ENCODE data around the gene NKAIN1.

NKAIN1 gene

DNA sequence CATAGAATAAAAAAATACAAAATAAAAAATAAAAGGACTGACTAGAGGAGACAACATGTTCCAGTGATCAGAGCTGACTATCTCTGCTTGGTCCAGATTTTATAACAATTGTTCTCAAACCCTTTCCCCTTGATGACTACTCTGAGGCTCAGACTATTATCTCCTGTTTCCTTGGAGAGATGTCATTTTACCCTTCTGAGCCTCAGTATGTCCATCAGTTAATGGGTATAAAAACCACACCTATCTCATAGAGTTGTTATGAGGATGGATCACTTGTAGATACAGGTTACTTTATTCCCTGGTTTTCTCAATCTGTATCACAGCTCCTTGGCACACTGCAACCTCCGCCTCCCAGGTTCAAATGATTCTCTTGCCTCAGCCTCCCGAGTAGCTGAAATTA is 7.0 kb downstream of the NKAIN1 start:
- DNase-seq, result no peak

DNA sequence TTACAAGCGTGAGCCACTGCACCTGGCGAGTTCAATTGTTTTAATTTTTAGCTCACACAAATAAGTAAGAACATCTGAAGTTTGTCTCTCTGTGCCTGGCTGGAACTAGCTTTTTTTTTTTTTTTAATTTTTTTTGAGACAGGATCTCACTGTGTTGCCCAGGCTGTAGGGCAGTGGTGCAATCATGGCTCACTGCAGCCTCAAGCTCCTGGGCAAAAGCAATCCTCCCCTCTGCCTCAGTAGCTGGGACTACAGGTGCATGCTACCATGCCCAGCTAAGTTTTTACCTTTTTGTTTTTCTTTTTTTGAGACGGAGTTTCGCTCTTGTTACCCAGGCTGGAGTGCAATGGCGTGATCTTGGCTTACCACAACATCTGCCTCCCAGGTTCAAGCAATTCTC is 7.9 kb downstream of the NKAIN1 start:
- DNase-seq, result no peak

DNA sequence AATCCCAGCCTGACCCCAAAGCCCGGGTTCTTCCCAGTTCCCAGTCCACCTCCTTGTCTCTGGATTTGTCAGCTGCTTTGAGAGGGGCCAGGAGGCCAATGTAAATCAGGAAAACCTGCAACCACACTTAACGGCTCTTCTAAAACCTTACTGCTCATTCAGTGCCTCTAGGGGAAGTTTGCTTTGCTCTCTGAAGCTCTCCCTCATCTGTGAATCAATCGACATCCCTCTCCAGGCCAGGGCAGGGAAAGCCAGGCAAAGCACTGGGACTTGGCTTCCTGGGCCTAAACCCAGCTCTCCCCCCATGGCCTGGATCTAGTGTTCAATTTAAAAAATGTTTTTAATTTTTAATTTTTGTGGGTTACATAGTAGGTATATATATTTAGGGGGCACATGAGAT is 9.3 kb downstream of the NKAIN1 start:
- no peak for DNase-seq

DNA sequence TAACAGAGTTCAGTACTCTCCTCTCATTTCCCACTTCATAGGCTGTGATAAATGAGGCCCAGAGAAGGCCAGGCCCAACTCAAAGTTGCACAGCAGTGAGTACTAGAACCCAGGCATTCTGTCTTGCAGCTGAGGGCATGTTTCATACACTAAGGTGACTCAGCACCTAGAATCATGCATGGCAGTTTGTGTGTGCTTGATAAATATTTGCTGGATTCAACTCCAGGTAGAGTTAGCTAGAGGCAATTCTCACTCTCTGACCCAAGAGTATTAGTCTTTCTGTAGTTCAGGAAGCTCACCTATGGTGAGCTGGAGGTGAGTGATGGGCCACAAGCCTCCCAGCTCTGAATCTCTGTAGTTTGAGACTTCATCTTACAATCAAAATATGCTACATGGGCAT is 10.7 kb downstream of the NKAIN1 start:
- no peak for DNase-seq

DNA sequence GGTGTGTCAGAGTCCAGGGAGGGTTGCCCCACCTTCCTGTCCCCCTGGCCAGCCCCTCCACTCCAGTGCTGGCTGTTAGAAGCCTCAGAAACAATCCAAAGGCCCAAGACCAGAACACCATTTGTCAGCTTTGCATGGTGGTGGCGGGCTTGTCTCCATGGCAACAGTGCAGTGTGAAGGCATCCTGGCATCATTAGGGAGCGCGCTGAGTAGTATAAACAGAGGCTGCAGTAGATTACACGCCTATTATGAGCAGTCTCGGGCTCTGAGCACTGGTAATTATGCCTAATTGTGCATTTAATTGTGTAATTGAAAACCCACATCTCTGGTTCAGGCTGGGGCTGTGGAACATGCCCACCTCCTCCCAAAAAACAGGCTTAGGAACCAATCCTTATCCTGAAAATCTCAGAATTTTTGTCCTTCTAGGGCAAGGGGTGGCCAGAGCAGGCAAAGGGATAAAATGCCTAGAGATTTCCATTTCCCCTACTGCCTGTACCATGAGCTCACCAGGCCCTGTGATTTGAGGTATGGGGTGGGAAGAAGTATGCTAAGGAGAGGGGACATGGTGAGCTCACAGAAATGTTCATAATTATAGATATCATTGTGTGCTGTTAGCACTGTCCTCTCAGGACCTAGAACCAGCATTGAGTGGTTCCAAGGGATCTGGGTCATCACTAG is 11.7 kb downstream of the NKAIN1 start:
- DNase-seq, result peak; percentile 42

DNA sequence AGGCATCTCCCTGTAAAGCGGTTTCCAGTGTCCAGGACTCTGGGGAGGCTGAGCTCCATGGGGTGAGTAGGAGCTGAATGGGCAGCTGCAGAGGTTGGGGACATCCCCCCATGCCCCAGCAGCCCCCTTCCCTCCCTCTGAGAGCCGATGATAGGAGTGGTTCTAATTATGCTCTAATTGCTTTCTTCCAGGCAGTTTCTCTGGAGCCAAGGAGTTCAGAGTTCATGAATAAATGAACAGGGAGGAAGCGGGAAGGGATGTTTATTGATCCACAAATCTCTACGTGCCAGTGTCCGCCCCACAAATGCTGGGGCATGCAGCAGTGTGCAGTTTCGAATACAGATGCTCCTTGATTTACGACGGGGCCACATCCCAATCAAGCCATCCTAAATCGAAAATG is 15.6 kb downstream of the NKAIN1 start:
- DNase-seq, result no peak

DNA sequence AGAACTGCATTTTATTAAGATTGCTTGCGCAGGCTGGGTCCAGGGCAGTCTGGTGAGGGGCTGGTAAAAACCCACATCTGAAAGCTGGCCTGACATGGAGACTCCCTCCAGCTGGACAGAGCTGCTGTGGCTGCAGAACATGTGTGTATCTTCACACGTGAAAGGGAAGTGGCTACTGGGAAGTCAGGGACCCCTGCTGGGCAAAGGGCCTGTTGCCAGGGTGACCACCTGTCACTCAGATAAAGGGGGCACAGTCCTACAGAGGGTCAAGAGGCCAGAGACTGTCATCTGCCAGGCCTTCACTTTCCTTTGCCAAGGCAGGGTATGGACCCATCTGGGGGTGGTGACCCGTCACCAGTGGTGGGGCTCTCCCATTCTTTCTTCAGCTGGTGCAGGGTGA is 17.5 kb downstream of the NKAIN1 start:
- DNase-seq, result no peak

DNA sequence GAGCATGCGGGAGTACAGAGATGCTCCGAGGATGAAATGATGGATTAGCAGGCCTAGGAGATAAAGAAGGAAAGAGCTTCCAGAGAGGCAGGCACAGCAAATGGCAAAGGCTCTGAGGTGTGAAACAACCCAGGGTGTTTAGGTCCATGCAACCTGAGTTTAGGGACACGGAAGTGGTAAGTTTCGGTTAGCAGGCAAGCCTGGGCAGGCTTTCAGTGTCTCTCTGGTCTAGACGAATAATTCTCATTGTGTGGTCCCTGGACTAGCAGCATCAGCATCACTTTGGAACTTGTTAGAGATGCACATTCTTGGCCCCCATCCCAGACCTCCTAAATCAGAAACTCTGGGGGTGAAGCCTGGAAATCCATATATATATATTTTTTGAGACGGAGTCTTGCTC is 18.6 kb downstream of the NKAIN1 start:
- no peak for DNase-seq

DNA sequence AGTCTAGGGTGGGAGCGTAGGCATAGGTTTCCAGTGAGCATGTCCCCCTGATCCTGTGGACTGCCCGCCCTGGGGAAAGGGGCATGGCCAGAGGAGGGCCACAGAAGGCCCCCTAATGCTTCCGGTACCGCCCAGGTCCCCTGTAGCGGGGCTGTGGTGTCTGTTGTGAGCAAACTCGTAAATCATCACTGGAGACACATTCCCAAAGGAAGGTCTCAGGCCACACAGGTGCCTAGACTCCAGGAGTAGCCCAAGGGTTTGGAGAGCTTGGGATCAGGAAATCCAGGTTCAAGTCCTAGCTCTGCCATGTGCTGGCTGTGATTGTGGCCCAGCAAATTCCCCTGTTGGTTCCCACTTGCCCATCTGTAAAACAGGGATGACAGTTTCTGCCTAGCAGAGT is 20.2 kb downstream of the NKAIN1 start:
- no peak for DNase-seq

DNA sequence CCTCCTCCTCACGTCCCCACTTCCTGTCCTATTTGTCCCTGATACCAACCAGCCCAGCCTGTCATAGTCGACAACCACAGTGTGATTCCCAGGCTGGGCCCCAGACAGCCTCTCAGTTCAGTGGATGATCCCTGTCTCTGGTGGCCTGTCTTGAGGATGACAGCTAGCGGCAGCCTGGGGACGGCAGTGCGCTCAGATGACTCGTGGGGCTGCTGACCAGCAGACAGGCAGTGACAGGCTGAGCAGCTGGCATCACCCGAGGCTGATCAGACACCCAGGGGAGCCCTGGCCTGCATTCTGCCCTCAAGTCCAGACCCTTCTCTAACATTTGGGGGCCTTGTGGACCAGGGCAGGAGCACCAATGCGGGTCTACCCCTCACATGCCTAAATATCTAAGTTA is 21.0 kb downstream of the NKAIN1 start:
- DNase-seq, result no peak

DNA sequence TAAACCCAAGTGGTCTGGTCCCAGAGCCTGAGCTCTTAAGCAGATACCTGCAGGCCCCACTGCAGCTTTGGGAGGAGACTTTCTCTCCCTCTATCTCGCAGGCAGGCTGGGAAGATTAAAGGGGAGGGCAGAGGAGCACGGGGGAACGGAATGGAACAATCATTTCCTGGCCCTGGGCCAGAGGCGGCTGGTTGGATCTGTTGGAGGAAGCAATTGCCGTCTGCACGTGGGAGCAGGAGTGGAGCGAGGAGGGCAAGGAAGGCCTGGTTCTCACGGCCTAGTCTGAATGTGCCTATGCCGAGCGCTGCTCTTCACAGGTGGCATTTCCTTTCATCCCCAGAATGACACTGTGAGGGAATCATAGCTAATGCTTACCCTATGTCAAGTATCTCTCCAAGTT is 23.7 kb downstream of the NKAIN1 start:
- peak; percentile 95 for DNase-seq

DNA sequence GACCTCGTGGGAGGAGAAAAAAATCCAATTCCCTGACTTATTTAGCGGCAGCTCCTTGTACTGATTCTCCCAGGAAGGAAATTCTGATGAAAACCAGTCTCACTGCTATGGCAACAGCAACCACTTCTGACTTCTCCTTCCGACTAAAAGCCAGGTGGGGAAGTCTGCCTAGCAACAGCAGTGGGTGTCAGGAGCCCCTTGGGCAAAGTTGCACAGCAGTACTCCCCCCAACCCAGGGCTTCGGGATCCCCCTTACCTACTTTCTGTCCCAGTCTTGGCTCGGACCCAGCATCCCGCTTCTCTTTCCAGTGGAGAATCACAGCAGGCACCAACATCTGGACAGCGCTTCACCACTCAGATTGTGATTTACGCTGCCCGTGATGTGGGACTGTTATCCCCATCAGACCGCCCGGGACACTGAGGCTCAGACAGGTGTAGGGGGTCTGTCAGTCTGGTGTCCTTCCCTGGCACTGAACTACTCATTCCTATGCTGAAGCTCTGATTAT is 24.6 kb downstream of the NKAIN1 start:
- DNase-seq, result no peak

DNA sequence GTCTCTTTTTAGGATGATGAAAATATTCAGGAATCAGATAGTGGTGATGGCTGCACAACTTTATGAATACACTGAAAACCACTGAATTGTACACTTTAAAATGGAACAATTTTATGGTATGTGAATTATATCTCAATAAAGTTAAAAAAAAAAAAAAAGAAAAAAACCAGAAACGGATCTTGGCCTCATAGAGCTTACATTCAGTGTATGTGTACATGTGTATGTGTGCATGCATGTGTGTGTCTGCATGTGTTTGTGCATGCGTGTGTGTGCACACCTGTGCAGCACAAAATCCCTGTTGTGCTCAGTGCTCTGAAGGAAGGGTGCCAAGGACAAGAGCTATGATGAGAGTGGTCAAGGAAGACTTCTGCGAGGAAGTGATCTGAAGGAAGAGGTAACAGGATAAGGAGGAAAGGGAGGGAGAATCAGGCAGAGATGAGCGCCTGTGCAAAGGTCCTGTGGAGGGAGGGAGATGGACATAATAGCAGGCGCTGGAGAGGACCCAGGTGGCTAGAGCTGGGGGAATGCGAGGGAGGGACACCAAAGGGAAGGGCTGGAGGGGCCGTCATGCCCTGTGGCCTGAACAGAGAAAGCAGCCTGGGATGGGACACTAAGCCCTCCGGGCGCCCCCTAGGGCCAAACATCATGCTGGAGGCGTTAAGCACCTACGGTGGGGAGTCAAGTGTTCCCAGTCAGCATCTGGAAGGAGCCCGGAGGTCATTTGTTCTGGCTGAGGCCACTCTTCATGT is 25.2 kb downstream of the NKAIN1 start:
- peak; percentile 33 for DNase-seq

DNA sequence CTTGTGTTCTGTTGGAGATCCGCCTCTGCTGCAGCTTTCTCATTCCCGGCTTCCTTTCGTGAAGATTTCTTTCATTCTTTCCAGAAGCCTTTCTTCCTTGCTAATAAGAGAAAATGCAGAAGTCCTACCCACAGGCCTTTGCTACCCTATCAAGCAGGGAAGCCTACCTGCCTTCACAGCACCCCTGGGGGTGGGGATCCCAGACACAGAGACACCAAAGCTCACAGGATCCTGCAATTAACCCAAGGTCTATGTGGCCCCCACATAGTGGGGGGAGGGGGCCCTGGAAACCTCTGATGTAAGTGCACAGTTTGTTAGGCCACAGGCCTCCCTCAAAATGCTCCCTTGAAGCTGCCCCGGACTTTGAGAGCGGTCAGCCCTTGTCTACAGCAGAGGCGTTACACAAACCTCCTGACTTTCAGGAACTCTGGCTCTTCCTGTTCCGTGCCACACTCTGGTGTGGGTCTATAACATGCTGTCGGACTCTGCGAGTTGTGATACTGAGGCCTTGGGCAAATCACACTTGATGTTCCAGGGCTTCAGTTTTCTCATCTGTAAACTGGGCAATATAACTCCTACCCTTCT is 31.2 kb downstream of the NKAIN1 start:
- DNase-seq, result no peak

DNA sequence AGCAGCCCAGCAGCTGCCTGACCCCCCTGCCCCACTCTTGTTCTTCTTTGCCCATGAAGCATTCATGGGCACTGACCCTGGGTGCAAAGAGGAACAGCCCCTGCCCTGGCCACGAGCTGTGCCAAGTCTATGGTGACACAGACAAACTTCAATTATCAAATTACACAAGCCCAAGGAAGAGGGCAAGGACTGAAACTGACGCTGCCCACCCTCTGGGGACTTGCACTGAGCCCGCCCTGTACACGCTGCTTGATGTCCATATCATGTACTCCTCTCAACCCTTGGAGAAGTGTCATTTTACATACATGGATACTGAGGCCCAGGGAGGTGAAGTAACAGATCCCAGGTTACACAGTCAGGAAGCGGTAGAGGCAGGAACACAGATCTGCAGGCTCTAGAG is 32.1 kb downstream of the NKAIN1 start:
- DNase-seq, result no peak

DNA sequence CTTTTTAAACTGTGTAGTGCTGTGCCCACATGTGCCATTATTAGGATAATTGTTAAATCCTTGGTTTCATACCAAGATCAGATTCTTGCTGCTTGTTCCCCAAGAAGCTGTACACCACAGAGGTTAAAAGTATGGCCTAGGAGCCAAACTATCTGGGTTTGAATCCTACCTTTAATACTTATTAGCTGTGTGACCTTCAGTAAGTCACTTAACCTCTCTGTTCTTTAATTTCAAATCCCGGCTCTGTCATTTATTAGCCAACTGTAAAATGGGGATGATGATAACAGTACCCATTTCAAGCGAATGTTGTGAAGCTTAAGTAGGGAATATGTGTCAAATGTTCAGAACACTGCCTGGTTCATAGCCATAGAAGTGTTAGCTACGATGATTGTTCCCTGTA is 32.6 kb downstream of the NKAIN1 start:
- no peak for DNase-seq

DNA sequence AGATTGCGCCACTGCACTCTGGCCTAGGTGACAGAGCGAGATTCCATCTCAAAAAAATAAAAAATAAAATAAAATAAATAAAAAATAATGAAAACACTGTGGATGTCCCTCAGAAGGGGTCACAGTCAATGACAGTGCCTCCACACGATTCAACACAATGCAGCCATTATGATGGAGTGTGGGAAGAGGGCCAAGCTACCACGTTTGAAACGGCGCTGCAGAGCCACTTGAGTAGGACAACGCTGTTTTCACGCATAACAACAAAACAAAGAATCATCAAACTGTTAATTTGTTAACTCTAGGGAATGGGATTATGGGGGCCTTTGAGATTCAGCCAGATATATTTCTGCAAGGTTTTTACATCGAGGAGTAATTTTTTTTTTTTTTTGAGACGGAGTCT is 36.5 kb downstream of the NKAIN1 start:
- DNase-seq, result no peak

DNA sequence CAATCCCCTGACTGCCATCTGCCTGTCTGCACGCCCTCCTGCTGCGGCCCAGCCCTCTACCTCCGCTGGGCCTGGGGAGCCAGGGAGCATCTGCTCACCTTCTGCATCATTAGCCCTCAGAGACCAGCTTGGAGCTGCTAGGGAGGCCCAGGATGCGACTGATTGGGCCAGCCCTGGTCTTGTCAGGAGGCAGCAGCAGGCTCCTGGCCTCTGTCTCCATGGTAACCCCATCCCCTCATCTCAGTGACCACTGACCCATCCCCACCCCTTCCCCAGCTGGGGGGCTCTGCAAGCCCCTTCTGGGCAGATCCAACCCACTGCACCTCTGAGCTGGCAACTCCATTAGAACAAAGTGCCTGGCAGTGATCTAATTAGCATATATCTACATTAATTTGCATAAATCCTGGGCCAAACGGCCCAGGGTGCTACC is 37.7 kb downstream of the NKAIN1 start:
- no peak for DNase-seq

DNA sequence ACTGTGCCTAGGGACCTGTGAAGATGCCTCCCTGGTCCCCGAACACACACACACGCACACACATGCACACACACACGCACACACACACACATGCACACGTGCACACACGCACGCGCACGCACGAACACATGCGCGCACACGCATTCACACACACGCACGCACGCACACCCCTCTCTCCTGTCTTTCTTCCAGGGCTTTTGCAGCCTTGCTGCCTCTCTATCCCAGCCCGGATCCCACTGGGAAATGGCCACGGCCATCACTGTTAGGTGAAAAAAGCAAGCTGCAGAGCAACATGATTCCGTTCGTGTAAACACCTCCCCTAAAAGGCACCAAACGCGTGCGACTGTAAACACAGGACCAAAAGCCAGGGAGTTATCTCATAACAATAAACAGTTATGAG is 39.7 kb downstream of the NKAIN1 start:
- DNase-seq, result no peak

DNA sequence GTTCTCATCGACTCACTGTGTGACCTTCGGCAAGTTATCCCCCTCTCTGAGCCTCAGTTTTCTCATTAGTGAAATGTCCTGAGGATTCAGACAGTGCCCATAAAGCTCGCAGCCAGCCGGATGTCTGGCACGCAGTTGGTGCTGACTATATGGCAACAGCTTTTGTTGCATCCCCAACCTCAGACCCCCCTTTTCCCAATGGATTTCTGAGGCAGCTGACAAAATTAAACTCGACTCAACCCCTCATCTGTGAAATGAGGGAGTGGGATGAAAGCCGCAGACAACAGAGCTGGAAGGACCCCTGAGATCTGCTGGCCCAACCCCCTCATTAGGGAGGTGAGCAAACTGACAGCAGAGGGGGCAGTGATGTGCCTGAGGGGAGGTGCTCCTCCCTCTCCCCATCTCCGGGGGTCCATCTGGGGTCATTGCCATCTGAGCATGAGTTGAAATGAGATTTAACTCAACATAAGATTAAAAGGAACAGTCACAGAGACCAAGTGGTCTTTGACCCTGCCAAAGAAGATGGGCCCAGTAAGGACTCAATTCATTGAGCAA is 40.4 kb downstream of the NKAIN1 start:
- no peak for DNase-seq

DNA sequence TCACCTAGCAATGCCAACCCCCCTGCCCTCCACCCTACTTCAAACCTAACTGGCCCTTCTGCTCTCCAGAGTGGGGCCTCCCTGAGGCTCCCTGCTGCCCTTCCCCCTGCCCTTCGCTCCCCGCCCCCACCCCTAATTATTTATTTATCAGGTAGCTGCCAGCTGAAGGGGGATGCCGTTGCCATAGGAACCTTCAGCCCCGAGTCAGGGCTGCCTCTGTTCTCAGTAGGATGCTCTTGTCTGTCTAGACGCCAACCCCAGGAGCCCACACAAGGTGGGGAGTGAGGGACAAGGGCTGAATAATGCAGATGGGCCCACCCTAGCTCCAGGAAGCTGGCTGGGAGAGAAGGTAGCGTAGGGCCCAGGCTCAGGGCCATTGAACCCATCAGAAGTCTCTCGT is 41.1 kb downstream of the NKAIN1 start:
- DNase-seq, result no peak

DNA sequence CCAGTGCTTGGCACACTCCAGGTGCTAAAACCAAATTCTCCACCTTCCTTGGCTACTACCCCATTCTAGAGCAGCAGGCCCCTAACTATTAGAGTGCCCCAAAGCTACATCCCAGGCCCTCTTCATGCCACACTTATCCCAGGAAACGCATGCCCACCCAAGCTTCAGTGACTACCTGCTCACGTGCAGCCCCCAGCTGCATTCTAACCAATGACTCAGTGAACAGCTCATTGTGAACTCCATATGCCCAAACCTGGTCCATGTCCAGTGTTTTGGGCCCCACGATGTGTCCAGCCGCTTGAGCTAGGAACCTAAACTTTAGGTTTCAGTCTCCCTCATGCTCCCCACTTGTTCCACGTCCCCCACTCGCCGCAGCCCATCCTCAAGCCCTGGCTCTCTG is 41.5 kb downstream of the NKAIN1 start:
- DNase-seq, result no peak

DNA sequence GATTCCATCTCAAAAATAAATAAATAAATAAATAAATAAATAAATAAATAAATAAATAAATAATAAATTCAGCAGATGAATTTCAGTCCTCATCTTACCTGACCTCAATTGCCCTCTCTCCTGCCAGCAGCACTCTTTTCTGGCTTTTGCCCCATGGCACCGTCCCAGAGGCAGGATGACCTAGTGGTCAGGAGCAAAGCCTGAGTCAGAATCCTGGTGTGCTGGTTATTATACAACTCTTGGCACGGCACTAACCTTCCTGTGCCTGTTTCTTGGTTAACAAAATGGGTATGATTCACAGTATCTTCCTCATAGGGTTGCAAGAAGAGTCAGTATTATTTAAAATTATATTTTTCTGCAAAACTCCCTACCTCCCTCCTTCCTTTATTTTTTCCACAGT is 43.0 kb downstream of the NKAIN1 start:
- DNase-seq, result no peak

DNA sequence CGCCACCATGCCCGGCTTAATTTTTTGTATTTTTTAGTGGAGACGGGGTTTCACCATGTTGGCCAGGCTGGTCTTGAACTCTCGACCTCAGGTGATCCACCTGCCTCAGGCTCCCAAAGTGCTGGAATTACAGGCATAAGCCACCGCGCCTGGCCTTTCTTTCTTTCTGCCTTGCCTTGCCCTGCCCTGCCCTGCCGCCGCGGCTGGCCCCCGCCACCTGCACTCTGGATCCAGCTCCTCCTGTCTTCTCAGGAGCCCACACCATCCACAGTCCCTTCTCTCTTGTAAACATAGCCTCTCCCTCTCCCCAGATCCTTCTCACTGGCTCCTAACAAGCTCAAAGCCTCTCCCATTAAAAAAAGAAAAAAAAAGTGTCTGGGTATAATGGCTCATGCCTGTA is 44.4 kb downstream of the NKAIN1 start:
- peak; percentile 29 for DNase-seq
